ENCODE results near the gene KRT23.

DNA sequence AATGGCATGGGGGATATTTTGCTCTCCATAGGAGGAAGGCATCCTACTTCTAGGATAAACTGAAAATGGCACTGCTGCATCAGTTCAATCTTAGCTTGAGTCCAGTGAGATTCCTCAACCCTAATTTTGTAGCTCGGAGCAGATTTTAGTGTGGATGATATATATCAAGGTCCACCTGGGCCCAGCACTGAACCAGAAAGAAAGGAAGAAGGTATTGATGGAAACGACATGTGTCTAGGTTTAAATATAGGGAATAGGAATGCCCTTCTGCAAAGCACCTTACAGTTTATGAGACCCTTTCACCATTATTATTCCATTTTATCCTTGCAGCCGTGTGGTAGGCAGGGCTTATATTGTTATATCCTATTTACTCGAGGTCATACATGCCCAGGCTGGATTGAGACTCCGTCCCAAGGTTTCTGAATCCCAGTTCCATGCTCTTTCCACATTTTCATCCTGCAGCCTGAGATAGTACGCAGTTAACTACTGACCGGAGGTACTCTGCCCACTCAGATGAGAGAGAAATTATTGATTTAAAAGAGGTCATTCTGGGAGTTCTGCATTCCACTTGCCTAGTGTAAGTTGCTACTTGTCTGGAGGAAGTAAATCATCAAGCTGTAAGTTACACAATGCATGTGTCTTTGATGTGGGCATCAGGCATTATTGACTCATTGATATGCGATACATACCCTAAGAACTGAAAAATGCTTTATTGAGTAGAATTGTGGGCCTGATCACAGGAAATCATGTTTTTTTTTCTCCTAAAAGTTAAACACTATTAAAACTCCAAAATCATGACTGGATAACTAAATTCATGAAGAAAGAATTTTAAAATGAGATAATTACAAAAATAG is 19.2 kb upstream of the KRT23 start:
- TF ChIP-seq, protein P1, sequence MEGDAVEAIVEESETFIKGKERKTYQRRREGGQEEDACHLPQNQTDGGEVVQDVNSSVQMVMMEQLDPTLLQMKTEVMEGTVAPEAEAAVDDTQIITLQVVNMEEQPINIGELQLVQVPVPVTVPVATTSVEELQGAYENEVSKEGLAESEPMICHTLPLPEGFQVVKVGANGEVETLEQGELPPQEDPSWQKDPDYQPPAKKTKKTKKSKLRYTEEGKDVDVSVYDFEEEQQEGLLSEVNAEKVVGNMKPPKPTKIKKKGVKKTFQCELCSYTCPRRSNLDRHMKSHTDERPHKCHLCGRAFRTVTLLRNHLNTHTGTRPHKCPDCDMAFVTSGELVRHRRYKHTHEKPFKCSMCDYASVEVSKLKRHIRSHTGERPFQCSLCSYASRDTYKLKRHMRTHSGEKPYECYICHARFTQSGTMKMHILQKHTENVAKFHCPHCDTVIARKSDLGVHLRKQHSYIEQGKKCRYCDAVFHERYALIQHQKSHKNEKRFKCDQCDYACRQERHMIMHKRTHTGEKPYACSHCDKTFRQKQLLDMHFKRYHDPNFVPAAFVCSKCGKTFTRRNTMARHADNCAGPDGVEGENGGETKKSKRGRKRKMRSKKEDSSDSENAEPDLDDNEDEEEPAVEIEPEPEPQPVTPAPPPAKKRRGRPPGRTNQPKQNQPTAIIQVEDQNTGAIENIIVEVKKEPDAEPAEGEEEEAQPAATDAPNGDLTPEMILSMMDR (IDR thresholded peaks at IDR 0.05) = no peak
- no peak for TF ChIP-seq POLR2A (IDR thresholded peaks at IDR 0.05)
